MV-4-11 (cell line): ENCODE results near the gene PARD3B.

ENCODE experiments used
- DNase-seq: peaks from one replicate; lab custom pipeline; 2025; lab: John Stamatoyannopoulos, UW

PARD3B gene

DNA sequence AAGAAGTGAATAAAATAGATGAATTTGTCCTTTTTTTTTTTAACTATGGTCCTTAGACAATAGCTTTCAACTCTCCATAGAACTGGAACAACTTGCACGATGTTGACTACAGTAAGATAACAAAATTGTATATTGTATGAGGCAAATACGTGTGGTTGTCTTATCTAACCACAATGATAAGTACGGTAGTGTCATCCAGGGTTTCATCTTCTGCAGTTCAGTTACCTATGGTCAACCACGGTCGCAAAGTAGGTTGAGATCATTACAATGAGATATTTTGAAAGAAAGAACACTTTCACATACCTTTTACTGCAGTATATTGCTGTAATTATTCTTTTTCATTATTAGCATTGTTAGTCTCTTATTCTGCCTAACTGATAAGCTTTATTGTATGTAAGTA lies 295.2 kb downstream of the PARD3B start:
- no peak for DNase-seq

DNA sequence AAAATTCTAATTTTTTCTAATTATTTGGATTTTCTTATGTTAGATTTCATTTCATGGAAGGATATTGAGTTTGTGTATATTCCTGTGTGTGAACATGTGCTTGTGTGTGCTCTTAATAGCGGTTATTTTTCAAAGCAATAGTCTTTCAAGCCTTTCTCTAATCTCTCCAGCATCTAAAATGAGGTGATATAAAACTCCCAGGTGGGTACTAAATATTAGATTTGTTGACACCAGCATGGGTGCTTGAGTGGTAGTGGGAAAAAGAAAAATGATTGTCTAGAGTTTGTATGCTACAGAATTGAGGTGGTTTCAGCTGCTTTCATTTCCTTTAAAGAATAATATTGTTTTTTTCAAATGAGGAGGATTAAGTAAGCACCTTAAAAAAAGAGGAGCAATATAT lies 296.8 kb downstream of the PARD3B start:
- DNase-seq, result no peak

DNA sequence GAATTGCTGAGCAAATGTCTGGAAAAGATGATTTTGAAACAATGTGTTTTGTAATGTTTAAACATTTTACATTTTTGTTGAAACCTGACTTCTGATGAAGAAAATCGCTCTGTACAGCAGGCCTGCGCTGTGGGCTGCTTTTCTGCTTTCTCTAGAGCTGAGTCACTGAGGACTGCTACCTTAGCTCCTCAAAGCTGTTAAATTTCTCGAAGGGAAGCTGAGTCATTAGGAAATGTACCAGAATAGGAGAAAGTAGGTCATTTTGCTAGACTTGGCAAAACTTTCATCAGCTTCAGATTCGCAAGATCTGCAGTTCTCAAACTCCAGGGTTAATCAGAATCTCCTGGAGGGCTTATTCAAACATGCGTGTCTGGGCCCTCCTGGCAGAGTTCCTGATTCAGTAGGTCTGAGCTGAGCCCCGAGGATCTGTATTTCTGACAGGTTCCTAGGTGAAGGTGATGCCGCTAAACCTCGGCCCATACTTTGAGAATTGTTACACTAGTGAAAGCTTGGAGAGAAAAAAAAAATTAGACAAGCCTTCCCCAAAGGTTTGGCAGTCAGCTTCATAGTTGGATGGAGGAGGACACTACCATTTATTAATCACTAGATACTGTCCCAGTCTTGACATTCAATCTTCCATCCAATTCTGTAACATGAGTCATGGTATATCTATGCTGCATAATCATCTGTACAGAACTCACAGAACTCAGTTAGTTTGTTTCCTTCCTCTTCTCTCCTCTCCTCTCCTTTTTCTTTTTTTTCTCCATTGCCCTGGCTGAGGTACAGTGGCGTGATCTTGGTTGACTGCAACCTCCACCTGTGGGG lies 297.6 kb downstream of the PARD3B start:
- no peak for DNase-seq

DNA sequence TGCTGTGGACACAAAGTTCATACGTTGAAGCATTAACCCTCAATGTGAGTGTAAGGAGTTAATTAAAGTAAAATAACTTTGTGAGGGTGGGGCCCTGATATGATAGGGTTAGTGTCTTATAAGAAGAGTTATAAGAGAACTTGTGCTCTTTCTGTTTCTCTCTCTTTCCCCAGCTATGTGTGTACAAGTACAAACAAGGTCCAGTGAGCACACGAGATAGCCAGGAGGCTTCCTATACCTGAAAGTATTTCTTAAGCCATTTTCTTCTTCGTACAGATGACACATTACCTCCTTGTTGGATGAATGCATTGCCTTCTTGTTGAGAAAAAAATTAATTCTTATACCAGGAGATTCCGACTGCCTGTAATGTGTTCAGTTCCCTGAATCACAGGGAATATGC lies 301.2 kb downstream of the PARD3B start:
- no peak for DNase-seq

DNA sequence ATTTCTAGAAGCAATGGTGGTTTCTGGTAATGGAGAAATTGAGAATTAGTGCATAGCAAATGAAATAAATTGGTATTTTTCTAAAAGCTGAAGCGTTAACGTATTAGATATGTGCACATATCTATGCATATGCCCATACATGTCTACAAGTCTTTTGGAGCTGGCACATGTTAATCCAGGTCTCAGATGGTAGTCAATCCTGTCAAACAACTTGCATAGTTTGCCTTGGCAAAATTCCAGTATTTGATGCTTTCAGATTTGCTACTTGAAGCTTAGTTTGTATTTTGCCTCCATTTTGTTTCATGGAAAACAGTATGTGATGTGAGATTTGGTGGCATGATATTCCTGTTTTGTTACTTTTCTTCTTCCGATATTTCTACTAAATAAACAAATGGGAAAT lies 304.6 kb downstream of the PARD3B start:
- DNase-seq, result no peak

DNA sequence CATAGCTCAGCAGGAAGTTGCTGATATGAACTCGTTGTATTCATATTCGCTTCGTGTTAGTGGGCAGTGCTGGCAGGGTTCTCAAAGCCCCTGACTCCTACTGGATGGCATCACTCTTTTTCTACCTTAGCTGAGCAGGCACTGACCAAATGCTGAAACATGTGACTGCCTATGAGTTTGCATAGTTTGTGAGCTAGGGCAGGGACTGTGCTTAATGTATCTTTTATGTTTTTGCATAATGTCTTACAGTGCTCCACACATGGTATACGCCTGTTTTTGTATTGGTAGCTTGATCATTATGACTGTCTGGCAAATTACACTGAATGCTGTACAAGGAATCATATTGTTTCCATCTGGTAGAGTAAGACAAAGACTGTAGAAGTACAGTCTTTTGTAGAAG lies 305.3 kb downstream of the PARD3B start:
- DNase-seq, result no peak

DNA sequence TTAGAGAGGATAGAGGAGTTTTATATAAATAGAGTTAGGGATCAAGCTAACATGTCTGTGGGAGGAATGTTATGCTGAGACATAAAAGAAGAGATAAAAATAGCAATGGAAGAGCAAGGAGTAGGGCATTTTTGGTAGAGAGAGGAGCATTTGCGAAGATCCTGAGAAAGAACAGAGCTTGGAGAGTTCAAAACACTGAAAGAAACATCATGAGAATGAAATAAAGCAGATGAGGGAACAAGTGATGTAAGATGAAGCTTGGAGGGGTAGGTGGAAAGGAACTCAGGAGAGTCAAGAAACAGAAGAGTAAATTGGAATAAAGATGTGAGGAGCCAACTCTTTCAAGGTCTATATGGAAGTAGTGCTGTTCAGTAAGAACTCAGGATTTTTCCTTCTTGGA lies 308.6 kb downstream of the PARD3B start:
- DNase-seq, result no peak

DNA sequence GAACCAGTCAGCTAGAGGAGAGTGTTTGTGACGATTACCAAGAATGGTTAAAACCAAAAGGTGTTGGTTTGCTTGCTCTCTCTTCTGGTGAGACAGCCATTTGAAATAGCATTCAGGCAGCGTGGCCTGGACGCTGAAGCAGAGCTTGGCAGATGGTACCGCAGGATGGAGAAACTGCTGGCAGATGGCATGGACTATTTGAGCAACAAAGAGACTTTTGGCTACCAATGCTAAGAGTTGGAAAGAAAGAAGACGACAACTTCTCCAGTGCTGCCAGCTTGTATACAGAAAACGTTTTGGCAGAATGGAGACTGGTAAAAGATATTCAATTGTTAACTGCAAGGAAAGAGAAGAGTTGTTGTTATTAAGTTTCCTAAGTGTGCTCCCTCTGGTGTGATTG lies 315.0 kb downstream of the PARD3B start:
- DNase-seq, result no peak

DNA sequence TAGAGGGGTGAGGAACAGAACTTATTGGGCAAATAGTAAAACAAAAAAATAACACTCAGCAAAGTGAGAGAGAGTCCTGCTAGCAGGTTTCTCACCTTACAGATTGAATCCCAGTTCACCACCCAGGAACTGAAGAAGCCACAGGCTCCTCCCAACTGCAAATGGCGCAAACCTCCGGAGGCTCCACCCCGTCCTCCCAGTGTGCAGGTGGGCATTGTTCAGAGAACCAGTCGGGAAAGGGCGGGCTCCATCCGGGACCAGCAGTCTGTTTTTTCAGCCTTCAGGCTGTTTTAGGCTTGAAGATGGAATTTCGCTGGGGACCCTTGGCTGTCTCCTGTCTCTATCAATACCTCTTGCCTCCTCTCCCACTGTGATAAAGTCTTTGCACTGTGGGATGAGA lies 317.5 kb downstream of the PARD3B start:
- no peak for DNase-seq

DNA sequence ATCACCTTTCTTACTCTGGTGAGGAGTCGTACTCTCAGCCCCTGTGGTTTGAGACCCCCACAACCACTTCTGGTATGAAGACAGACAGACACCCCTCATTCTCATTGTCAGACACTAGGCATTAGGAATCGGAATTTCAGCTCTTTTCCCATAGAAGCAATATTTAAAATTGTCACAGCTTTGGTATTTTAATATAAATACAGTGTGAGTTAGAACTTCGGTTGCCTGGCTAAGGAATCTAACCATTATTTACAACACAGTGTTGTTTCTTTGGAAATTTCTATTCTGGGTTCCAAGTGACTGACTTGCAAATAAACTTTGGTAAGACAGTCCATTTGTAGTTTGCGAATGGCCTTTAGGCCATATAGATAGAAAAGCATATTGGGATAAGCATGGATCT lies 318.1 kb downstream of the PARD3B start:
- no peak for DNase-seq

DNA sequence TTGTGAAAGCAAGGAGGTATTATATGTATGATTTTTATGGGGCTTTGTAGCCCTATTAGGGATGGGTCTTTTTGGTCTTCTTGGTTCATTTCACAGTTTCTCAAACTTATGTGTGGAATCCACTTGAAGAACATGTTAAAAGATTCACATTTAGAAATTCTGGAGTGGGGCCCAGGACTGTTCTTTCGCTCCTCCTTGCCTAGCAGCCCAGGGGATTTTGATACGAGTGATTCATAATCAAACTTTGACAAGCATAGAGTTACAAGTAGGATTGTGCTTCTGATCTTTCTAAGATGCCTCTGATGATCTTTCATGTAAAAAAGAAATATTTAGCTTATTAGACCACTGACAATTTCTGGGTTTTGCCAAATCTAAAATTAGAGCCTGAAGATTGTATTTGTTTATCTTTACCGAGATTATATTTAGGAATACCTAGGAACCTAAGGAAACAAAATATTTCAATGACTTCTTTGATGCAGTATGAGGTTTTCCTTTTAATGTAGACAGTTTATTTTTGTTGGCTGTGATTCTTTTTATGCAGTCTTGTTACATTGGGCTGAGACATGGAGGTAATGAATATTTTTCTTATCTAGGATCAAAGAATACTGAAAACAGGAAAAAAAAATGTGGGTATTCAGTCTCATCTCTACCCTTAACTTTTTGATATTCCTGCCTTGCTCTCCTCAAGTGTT lies 324.0 kb downstream of the PARD3B start:
- DNase-seq, result no peak

DNA sequence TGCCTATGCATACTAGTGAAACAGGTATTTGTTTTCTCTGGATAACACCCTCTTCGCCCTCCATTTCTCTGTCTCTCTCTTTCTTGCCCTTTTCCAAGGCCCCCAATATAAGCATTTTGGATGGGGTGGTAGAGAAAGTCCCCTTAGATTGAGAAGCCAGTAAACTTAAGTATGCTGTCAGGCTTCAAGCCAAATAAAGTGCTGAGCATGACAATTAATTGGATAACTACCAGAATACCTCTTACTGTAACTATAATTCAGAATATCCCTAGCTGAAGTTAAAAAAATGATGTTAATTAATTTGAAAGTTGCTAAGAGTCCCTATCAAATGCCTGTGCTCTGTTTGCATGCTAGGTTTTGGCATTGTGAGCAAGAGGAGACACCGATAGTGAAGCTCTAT lies 324.8 kb downstream of the PARD3B start:
- no peak for DNase-seq

DNA sequence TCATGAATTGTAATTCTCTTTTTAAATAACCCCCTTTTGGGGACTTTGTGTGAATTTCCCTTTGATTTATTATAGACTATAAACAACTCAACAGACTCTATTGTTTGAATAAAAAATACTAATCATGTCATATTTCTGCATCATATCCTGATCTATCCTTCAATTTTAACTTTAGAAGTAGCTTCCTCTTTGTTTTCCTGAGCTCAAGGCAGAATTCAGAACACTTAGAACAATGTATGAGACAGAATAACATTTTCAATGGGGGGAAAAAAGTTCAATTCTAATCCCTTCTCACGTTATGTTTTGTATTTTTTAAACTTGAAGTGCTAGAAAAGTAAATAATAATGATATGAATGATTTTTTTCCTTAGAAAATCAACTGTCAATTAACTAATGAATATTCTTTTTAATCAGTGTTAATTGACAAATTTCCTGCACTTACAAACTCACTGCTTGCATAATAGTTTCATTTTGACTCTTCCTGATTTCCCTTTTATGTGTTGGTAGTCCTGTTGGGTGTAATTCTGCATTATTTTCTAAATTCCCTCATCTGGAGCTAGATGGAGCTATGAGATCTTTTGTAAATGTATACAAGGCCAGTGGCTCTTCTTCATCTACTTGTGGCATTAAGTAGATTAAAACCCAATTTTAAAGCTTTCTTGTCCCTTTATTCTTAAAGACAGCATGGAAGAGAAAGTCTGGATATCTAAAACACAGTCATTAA lies 326.1 kb downstream of the PARD3B start:
- DNase-seq, result peak; percentile 63

DNA sequence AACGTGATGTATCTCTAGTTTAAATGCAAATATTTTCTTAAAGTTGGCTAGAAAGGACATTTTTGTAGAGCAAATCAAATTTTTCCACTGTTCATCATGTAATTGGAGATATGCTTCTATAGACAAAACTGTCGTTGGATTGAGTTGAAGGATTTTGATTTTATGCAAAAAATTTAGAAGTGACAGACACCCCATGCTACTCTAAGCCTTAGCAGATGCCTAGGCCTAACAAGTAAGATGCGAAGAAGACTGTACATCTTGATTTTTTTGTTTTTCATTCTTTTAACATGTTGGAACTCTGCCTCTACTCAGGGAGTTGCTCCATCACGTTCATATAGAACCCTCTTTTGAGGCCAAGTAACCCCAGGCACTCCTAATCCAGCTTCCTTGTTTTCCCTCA lies 331.0 kb downstream of the PARD3B start:
- DNase-seq, result no peak

DNA sequence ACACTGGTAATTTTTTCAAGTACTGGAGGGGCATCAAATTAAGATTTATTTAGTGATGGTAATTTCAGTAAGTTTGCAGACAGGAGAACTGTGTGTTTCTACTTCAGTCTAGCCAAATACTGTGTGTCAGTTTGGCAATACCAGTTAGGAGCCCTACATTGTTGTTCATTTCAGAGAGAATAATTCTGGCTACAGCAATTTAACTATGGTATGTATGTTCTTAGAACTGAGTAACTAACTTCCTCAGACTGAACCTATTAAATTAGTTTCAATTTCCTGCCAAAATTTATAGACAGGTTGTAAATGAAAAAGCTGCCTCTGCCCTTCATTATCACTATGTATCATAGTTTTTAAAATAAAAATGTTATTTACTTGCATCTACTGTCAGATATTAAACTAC lies 332.4 kb downstream of the PARD3B start:
- no peak for DNase-seq

DNA sequence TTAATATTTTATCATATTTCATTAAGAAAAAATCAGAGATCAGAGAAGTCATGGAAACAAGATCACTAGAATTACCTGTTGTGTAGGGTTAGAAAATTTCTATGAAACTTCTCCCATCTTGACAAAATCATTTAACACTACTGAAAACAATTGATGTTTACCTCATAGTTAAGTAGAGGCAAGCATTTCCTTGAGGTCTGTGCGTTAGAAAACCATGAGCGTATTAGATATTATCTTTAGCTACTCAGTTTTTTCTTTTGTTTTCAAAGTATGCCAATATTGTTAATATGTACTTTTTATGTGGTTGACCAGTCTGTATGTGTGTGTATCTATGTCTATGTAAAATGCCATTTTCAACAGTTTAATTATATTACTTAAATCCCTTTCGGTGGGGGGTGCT lies 335.7 kb downstream of the PARD3B start:
- DNase-seq, result no peak

DNA sequence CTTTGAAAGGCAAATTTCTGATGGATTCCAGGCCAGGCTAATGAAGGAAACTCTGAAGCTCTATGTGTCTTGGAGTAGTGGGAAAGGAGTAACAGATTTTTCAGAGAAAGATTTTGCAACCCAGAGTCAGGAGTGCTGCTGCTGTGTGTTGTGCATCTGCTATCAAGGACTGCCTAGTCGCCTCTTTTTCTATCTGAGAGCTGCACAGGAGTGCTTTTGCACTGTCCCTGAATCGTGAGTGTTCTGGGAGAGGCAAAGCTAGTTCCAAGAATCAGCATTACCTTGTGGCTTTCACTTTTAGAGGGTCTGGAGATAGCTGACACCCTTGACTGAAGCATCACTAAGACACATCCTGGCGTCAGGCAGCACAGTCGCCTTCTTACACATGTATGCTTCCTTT lies 336.4 kb downstream of the PARD3B start:
- no peak for DNase-seq

DNA sequence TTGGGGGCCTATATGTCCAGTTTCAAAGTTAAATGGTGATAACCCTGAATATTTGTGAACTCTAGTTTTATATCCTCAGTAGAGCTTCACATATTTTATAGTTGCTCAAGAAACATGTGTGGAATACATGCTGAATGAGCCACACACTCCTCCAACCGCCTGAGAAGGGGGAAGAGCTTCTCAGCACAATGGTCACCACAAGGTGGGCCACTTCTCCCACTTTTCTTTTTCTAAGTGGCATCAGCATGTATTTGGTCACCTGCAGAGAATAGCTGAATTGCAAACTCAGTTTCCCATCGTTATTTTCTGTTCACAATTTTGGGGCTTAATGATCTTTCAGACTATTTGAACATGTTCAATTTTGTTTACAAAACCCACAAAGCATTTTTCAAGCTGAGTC lies 340.5 kb downstream of the PARD3B start:
- no peak for DNase-seq

DNA sequence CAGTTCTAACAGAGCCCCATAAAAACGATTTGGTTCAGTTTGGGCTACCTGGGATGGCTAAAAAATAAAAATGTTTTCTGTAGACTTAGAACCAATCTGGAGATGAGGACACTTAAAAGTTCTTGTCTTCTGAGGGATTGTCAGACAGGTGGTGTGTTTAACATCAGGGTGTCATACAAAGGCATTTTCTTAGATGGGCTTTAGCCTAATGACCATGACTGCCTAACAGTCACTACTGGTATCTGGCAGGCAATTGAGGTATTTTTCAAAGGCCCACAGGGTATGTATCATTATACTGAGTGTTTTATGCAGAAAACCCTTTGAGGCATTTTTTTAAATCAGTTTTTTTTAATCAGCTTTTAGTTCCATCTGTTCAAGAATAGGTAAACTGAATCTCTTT lies 341.4 kb downstream of the PARD3B start:
- no peak for DNase-seq

DNA sequence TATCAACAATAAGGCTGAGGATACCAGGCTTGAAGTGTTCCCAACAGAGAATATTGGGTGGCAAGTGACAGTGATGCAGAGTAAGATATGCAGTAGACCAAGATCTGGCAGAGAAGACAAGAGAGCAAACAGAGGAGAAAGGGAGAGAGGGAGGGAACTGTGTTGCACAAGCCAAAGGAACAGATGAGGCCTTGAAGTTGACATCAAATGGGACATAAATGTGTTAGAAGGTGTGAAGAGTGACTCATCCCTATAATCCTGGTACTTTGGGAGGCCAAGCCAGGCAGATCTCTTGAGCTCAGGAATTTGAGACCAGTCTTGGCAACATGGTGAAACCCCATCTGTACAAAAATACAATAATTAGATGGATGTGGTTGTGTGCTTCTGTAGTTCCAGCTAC lies 342.9 kb downstream of the PARD3B start:
- DNase-seq, result no peak

DNA sequence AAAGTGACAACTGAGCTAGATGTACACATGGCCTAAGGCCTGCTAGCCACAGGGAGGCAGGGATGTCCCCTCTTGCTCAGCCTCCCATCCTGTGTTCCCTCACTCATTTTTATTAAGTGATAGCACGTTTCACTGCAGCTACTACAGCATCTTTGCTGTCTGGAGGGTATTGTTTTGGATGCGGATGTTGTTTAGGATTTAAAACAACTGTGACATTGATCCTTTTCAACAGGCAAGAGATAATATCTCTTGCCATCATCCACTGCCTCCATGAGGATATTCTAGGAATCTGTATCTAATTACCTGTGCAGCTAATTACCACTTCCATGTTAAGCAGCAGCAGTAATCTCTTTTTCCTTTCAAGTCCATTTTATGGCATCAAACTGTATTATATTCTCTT lies 345.4 kb downstream of the PARD3B start:
- DNase-seq, result no peak

DNA sequence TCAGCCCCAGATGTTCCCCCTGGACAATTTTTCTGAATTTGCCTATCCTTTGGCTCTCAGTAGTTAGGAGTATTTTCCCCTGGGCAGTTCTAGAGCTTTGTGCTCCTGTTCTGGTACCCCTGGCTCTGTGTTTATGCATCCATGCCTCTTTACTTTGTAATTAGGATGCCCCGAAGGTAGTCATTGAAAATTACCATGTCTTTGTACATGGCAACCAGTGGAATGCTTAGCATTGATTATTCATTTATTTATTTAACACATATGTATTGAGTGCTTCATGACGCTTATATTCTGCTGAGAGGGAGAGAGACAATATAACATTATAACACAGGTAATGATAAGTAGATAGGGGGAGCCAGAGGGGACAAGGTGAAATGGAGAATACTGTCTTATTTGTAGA lies 346.5 kb downstream of the PARD3B start:
- DNase-seq, result no peak
